Measurements from ENCODE around the gene TNXB.

Gene TNXB

DNA sequence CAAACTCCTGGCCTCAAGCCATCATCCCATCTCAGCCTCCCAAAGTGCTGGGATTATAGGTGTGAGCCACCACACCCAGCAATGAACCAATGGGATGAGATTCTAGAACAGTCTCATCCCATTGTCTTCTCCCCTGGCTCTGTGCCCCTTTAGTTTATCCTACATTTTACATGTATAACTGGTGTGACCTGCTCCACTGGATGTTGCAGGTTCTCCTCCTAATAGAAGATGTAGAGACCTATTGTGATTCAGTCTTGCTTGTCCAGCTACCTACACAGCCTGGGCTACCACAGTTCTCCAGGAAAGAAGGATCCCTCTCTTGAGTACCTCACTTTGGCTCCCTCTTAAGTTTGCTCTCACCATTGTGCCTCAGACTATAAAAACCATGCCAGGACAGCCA is 23.0 kb upstream of the TNXB start:
- no peak for TF ChIP-seq CTCF (IDR thresholded peaks at IDR 0.05)

GRCh38 chr6:32131439-32131948 is 22.4 kb upstream of the TNXB start:
- TF ChIP-seq CTCF (IDR thresholded peaks at IDR 0.05) = no peak

DNA sequence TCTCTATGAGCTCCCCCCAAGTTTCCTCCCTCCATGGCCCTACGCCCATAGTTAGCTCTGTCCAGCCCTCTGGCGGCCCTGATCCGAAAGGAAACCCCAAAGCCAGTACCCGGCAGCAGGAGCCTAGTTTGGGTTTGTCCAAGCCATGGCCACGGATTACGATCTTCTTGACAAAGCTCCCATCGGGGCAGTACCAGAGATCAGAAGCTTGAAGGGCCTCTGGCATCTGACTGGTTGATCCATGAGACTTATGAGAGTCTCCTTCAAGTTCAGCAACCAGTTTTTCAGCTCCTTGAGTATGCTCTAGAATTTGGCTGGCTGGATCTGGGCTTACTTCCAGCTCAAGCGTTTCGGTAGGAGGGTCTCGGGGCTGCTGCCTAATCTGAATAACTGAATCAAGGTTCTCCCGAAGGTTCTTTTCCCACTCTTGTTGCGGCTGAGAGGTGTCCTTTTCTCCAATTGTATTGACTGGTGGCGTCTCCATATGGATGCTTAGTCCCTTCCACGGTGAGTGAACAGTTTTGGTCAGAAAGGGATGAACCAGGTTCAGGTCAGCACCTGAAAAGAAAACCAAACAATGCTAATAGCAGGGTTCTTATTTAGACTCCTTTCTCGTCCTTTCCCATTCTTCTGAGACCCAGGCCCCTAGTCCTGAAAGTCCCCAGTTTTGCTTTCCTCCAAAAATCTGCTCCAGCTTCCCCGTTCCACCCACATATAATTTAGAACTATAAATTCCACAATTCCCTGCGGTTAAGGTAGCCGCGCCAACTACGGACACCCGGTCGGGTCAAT is 20.4 kb upstream of the TNXB start:
- no peak for TF ChIP-seq CTCF (IDR thresholded peaks at IDR 0.05)

DNA sequence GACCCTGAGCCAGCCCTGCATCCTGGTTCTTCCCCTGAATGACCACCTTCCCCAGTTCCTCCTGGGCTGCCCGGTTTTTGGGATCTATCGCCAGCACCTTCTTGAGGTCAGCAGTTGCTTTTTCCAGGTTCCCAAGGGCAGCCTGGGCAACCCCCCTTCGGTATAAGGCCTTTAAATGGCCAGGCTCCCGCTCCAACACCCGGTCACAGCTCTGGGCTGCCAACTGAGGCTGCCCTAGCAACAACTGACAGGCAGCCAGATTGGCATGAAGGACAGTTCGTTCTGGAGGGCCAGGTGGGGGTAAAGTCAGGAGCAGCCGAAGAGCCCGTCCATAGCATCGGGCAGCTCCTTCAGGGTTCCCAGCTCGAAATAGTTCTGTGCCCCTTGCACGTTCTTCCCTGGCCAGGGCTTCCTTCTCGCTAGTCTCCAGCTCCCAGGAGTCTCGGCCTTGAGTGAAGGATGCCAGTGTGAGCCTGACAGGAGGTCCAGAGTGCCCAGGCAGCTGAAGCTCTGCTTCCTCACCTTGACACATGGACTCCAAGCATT is 19.7 kb upstream of the TNXB start:
- TF ChIP-seq CTCF (IDR thresholded peaks at IDR 0.05) = no peak

GRCh38 chr6:32127717-32128592 is 18.8 kb upstream of the TNXB start, which contains the start of gene ATF6B:
ATF6B (minus strand) TSS chr6:32128246; CDS start chr6:32128207, 39 bp downstream.
- TF ChIP-seq CTCF (IDR thresholded peaks at IDR 0.05) = no peak

GRCh38 chr6:32127409-32127716 is 18.2 kb upstream of the TNXB start:
- no peak for TF ChIP-seq CTCF (IDR thresholded peaks at IDR 0.05)

DNA sequence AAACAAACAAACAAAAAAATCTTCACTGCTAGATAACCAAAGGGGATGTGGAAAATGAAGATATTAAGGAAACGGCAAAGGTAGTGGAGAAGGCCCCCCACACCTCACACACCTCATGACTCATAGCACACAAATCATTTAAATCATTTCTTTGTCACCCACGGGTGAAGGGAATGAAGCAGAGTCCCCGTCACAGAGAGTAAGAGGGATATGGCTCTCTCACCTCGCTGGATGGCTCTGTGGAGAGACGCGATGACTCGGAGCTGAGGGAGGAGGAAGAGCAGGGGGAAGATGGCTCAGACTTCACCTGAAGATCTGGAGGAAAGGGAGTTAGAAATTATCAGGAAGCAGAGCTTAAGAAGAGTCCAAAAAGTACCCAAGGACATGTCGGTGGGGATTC is 17.7 kb upstream of the TNXB start:
- TF ChIP-seq CTCF (IDR thresholded peaks at IDR 0.05) = no peak
